HCT116 (cell line): Measurements from ENCODE around the gene TLR4. TPM values are rescaled to one million over a fixed set of nuclear protein-coding genes. Genes with fewer than 3 reads are reported as not detected.

Source experiments
- ATAC-seq: fragments of 200-7000 bp; cut with Tn5 transposase; 2 replicates; pipeline ENCODE4 v1.9.1; 2020; ENCODE audit warnings: mild to moderate bottlenecking, moderate library complexity
- BruUV-seq: library from RNA; stranded (reverse); fragments of 400-500 nt; replicated peaks from 2 replicates; lab custom pipeline; 2021; lab: Mats Ljungman, UMichigan
- CTCF ChIA-PET: fragments of 300-600 bp; sonication (Branson Sonifier 250); formaldehyde crosslinking; loops from one replicate; lab custom pipeline; 2021; ENCODE audit warnings: antibody characterized with exemption; lab: Charles Lee
- POLR2A ChIA-PET: fragments of 300-600, 350-600 bp; sonication (Branson Sonifier 250); formaldehyde crosslinking; loops from one replicate; lab custom pipeline; 2021; ENCODE audit warnings: antibody characterized with exemption; lab: Charles Lee
- RAD21 ChIA-PET, 2 experiments: fragments of 300-600 bp; sonication (Branson Sonifier 250); formaldehyde crosslinking; loops; one replicate each; lab custom pipeline; 2023; ENCODE audit warnings: low total read pairs in 2 of 2; ENCODE audit not compliant: uncharacterized antibody in 2 of 2, unreplicated experiment in 2 of 2, low non-redundant PET in 1 of 2; lab: Charles Lee
- DNase-seq: peaks from one replicate; pipeline ENCODE4 v3.0.0-alpha.2; 2010; ENCODE audit warnings: low read depth, low spot score
- H2AFZ ChIP-seq: fragments of 200-600 bp; shearing (Covaris generic), sonication (generic); 2 replicates; pipeline ENCODE4 v1.6.1; 2017; ENCODE audit warnings: low read depth, mixed run types, mixed read lengths, antibody characterized with exemption, low read length; ENCODE audit not compliant: poor library complexity, severe bottlenecking
- H3K27ac ChIP-seq: 2 replicates; pipeline ENCODE4 v1.5.1; 2012; ENCODE audit warnings: low read depth, low read length
- H3K27me3 ChIP-seq: fragments of 200-600 bp; sonication (generic); 2 replicates; pipeline ENCODE4 v1.6.1; 2016; ENCODE audit warnings: mixed run types, low read length, mixed read lengths; ENCODE audit not compliant: insufficient read depth
- H3K36me3 ChIP-seq, 2 experiments: fragments of 200-500 bp in 1 of 2; fragments of 200-600 bp in 1 of 2; sonication (Bioruptor generic) in 1 of 2; sonication (generic) in 1 of 2; 2 replicates each; pipeline versions ENCODE4 v1.5.1 to v1.6.1; 2014 to 2016; ENCODE audit warnings: low read length in 2 of 2, inconsistent platforms in 1 of 2, mixed read lengths in 1 of 2, mixed run types in 1 of 2; ENCODE audit not compliant: insufficient read depth in 2 of 2, control insufficient read depth in 1 of 2
- H3K4me1 ChIP-seq, 2 experiments: fragments of 200-600 bp in 1 of 2; sonication (generic) in 1 of 2; 2 replicates each; pipeline versions ENCODE4 v1.5.1 to v1.6.1; 2012 to 2017; ENCODE audit warnings: low read length in 2 of 2, inconsistent platforms in 1 of 2, mild to moderate bottlenecking in 1 of 2, mixed read lengths in 1 of 2, mixed run types in 1 of 2, moderate library complexity in 1 of 2; ENCODE audit not compliant: insufficient read depth in 2 of 2, control insufficient read depth in 1 of 2
- H3K4me2 ChIP-seq: fragments of 200-600 bp; sonication (generic); 2 replicates; pipeline ENCODE4 v1.6.1; 2017; ENCODE audit warnings: mixed run types, low read length, mixed read lengths
- H3K4me3 ChIP-seq, 2 experiments: fragments of 200-600 bp in 1 of 2; sonication (generic) in 1 of 2; replicated peaks in 1 of 2; 2 replicates each; pipeline ENCODE4 v1.5.1; 2011 to 2016; ENCODE audit warnings: low read length in 2 of 2, control low read depth in 1 of 2, low read depth in 1 of 2, mild to moderate bottlenecking in 1 of 2, mixed read lengths in 1 of 2, mixed run types in 1 of 2
- H3K79me2 ChIP-seq: fragments of 200-600 bp; sonication (generic); 2 replicates; pipeline ENCODE4 v1.6.1; 2017; ENCODE audit warnings: mild to moderate bottlenecking, mixed run types, low read length, moderate library complexity, mixed read lengths; ENCODE audit not compliant: insufficient read depth
- H3K9ac ChIP-seq: fragments of 200-600 bp; sonication (generic); 2 replicates; pipeline ENCODE4 v1.6.1; 2016; ENCODE audit warnings: low read length, mixed read lengths
- H3K9me2 ChIP-seq: fragments of 200-600 bp; sonication (generic), shearing (Covaris generic); 2 replicates; pipeline ENCODE4 v1.6.1; 2017; ENCODE audit warnings: mixed run types, mild to moderate bottlenecking, moderate library complexity; ENCODE audit not compliant: insufficient read depth
- H3K9me3 ChIP-seq, 2 experiments: fragments of 200-500 bp in 1 of 2; fragments of 200-600 bp in 1 of 2; sonication (Bioruptor generic) in 1 of 2; sonication (generic) in 1 of 2; 2 replicates each; pipeline ENCODE4 v1.6.1; 2014 to 2017; ENCODE audit warnings: low read length in 2 of 2, mixed read lengths in 2 of 2, inconsistent platforms in 1 of 2, low read depth in 1 of 2, mild to moderate bottlenecking in 1 of 2, mixed run types in 1 of 2, moderate library complexity in 1 of 2; ENCODE audit not compliant: control insufficient read depth in 1 of 2, insufficient read depth in 1 of 2
- H4K20me1 ChIP-seq: fragments of 200-600 bp; sonication (generic), shearing (Covaris generic); 2 replicates; pipeline ENCODE4 v1.6.1; 2017; ENCODE audit warnings: mixed run types, mild to moderate bottlenecking, moderate library complexity; ENCODE audit not compliant: insufficient read depth
- CEBPB ChIP-seq: IDR thresholded peaks from 2 replicates; pipeline ENCODE4 v1.6.1; 2012; ENCODE audit warnings: low read depth
- EGR1 ChIP-seq: IDR thresholded peaks from 2 replicates; pipeline ENCODE4 v1.6.1; 2012; ENCODE audit warnings: low read depth
- ELF1 ChIP-seq: IDR thresholded peaks from 2 replicates; pipeline ENCODE4 v1.6.1; 2012; ENCODE audit warnings: low read depth, borderline replicate concordance
- EZH2phosphoT487 ChIP-seq: fragments of 200-600 bp; IDR thresholded peaks from 2 replicates; pipeline ENCODE4 v1.6.1; 2018; ENCODE audit warnings: antibody characterized with exemption, borderline replicate concordance
- FOSL1 ChIP-seq: IDR thresholded peaks from 2 replicates; pipeline ENCODE4 v1.6.1; 2012; ENCODE audit warnings: low read depth
- JUND ChIP-seq: IDR thresholded peaks from 2 replicates; pipeline ENCODE4 v1.6.1; 2012
- POLR2A ChIP-seq: IDR thresholded peaks from 2 replicates; pipeline ENCODE4 v1.7.0; 2011; ENCODE audit warnings: borderline replicate concordance; ENCODE audit not compliant: insufficient read depth, insufficient read length; ENCODE audit errors: extremely low read depth
- POLR2AphosphoS5 ChIP-seq: IDR thresholded peaks from 2 replicates; pipeline ENCODE4 v1.6.1; 2011; ENCODE audit warnings: mild to moderate bottlenecking, low read depth, low read length, moderate library complexity
- SIN3A ChIP-seq: IDR thresholded peaks from 2 replicates; pipeline ENCODE4 v1.6.1; 2012; ENCODE audit warnings: low read depth
- SRF ChIP-seq: IDR thresholded peaks from 2 replicates; pipeline ENCODE4 v1.6.1; 2012; ENCODE audit warnings: low read depth
- ZFX ChIP-seq: fragments of 450-650 bp; IDR thresholded peaks from 2 replicates; pipeline ENCODE4 v1.6.1; 2017
- ZNF274 ChIP-seq: fragments of 200-500 bp; sonication (Bioruptor generic); IDR thresholded peaks from 2 replicates; pipeline ENCODE4 v1.6.1; 2014; ENCODE audit warnings: mild to moderate bottlenecking, low read depth, low read length, inconsistent platforms
- intact Hi-C: fragments of 100-400 bp; cut with micrococcal nuclease; formaldehyde crosslinking; loops from 2 replicates; pipeline ENCODE4 v1.10.0; 2022
- total RNA-seq: library from RNA; stranded (reverse); gene quantifications from one replicate; pipeline ENCODE4 v1.2.1, GENCODE V29; 2021; ENCODE audit not compliant: unreplicated experiment
- TF ChIP-seq, protein P1 (sequence below): IDR thresholded peaks from 2 replicates; pipeline ENCODE4 v1.6.1; 2012
- TF ChIP-seq, protein P2 (sequence below): IDR thresholded peaks from 2 replicates; pipeline ENCODE4 v1.6.1; 2012; ENCODE audit warnings: low read depth
- TF ChIP-seq, protein P3 (sequence below): IDR thresholded peaks from 2 replicates; pipeline ENCODE4 v1.6.1; 2011; ENCODE audit warnings: mild to moderate bottlenecking, low read length, moderate library complexity; ENCODE audit not compliant: insufficient replicate concordance; ENCODE audit errors: extremely low read depth
- TF ChIP-seq, protein P4 (sequence below): IDR thresholded peaks from 2 replicates; pipeline ENCODE4 v1.6.1; 2012

The TLR4 gene
- total RNA-seq, 1 experiment from 2014 or later = 0.10 TPM

DNA sequence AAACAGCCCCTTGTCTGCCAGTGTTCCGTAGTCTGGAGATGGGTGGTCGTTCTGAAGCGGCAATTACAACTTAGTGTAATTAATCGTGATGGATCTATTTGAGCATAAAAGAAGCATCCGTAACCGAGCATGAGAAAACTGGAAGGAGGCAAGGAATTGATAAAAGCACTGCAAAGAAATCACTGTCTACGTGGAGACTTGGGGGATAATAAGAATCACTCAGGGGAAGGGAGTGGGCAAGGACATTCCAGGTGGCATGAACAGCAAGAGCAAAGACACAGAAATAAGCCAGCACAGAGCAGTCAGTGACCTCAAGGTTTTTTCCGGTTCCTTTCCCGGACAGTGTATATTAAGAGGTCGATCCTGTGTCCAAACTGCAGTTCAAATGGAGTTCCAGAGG lies 35.0 kb downstream of the TLR4 start:
- intact Hi-C loops = no loop called here
- Histone ChIP-seq H3K79me2 (no peaks in the 10 kb centered on the region), H3K4me2 (no peak overlapping the region), H3K27ac (no peak overlapping the region), H3K4me3 (no peak overlapping the region), H3K9ac (no peak overlapping the region), H3K4me1 (no peaks in the 10 kb centered on the region), H3K27me3 (no peaks in the 10 kb centered on the region), H3K36me3 (no peaks in the 10 kb centered on the region), H3K9me3 (peaks cover 3 to 18% of the 10 kb centered on the region in 2 experiments; a peak in 2 of 4 replicates), H3K9me2 (no peaks in the 10 kb centered on the region), H4K20me1 (no peaks in the 10 kb centered on the region), H2AFZ (no peak overlapping the region)
- DNase-seq (no peak), ATAC-seq (no peak)
- no TSS peak for BruUV-seq
- ChIA-PET RAD21 (no interaction called here), POLR2A (no interaction called here), CTCF (no interaction called here)
- no peak for TF ChIP-seq ZNF274
- no peak for TF ChIP-seq SRF
- TF ChIP-seq, protein P1, sequence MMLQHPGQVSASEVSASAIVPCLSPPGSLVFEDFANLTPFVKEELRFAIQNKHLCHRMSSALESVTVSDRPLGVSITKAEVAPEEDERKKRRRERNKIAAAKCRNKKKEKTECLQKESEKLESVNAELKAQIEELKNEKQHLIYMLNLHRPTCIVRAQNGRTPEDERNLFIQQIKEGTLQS = no peak
- no peak for TF ChIP-seq EGR1
- TF ChIP-seq JUND = no peak
- TF ChIP-seq, protein P2, sequence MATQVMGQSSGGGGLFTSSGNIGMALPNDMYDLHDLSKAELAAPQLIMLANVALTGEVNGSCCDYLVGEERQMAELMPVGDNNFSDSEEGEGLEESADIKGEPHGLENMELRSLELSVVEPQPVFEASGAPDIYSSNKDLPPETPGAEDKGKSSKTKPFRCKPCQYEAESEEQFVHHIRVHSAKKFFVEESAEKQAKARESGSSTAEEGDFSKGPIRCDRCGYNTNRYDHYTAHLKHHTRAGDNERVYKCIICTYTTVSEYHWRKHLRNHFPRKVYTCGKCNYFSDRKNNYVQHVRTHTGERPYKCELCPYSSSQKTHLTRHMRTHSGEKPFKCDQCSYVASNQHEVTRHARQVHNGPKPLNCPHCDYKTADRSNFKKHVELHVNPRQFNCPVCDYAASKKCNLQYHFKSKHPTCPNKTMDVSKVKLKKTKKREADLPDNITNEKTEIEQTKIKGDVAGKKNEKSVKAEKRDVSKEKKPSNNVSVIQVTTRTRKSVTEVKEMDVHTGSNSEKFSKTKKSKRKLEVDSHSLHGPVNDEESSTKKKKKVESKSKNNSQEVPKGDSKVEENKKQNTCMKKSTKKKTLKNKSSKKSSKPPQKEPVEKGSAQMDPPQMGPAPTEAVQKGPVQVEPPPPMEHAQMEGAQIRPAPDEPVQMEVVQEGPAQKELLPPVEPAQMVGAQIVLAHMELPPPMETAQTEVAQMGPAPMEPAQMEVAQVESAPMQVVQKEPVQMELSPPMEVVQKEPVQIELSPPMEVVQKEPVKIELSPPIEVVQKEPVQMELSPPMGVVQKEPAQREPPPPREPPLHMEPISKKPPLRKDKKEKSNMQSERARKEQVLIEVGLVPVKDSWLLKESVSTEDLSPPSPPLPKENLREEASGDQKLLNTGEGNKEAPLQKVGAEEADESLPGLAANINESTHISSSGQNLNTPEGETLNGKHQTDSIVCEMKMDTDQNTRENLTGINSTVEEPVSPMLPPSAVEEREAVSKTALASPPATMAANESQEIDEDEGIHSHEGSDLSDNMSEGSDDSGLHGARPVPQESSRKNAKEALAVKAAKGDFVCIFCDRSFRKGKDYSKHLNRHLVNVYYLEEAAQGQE = no peak
- TF ChIP-seq SIN3A = no peak
- TF ChIP-seq, protein P3, sequence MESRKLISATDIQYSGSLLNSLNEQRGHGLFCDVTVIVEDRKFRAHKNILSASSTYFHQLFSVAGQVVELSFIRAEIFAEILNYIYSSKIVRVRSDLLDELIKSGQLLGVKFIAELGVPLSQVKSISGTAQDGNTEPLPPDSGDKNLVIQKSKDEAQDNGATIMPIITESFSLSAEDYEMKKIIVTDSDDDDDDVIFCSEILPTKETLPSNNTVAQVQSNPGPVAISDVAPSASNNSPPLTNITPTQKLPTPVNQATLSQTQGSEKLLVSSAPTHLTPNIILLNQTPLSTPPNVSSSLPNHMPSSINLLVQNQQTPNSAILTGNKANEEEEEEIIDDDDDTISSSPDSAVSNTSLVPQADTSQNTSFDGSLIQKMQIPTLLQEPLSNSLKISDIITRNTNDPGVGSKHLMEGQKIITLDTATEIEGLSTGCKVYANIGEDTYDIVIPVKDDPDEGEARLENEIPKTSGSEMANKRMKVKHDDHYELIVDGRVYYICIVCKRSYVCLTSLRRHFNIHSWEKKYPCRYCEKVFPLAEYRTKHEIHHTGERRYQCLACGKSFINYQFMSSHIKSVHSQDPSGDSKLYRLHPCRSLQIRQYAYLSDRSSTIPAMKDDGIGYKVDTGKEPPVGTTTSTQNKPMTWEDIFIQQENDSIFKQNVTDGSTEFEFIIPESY = no peak
- no peak for TF ChIP-seq FOSL1
- TF ChIP-seq EZH2phosphoT487 = no peak
- TF ChIP-seq CEBPB = no peak
- no peak for TF ChIP-seq POLR2AphosphoS5
- TF ChIP-seq ELF1 = no peak
- no peak for TF ChIP-seq ZFX
- TF ChIP-seq, protein P4, sequence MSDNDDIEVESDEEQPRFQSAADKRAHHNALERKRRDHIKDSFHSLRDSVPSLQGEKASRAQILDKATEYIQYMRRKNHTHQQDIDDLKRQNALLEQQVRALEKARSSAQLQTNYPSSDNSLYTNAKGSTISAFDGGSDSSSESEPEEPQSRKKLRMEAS = no peak
- no peak for TF ChIP-seq POLR2A
